GM21381 (cell line): Measurements from ENCODE around the gene AKNA.
"Not testable (repeated sequence)": the region's sequence is repeated elsewhere in the genome, so short reads cannot be mapped to it uniquely, and the experiment has no call there.

Source experiments
- ATAC-seq: cut with Tn5 transposase; IDR thresholded peaks from one replicate; pipeline ENCODE4 v1.9.1; 2021; ENCODE audit warnings: mild to moderate bottlenecking, moderate library complexity; ENCODE audit not compliant: unreplicated experiment

The AKNA gene

DNA sequence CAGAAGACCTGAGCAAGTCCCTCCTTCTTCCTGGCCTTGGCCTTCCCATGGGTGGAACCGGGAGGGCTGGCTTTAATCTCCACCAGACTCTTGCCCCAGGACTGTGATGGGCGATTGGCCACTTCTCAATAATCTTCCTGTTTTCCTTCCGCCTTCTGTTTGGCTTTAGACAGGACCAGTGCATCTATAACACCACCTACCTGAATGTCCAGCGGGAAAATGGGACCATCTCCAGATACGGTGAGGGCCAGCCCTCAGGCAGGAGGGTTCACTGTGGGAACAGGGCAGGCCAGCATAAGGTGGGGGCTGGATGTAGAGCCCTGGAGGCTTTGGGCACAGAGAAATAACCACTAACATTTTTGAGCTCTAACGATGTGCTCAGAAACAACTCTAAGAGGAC is 63.9 kb downstream of the AKNA start:
- not testable (repeated sequence) for ATAC-seq

- ATAC-seq, result not testable (repeated sequence)
These were observed 64.8 kb downstream of the AKNA start, which contains the start of gene ORM1 for GRCh38 chr9:114322831-114323531. Gene ORM1, plus strand, starts transcription at chr9:114323098. Its CDS starts 36 bp downstream, at chr9:114323134.

DNA sequence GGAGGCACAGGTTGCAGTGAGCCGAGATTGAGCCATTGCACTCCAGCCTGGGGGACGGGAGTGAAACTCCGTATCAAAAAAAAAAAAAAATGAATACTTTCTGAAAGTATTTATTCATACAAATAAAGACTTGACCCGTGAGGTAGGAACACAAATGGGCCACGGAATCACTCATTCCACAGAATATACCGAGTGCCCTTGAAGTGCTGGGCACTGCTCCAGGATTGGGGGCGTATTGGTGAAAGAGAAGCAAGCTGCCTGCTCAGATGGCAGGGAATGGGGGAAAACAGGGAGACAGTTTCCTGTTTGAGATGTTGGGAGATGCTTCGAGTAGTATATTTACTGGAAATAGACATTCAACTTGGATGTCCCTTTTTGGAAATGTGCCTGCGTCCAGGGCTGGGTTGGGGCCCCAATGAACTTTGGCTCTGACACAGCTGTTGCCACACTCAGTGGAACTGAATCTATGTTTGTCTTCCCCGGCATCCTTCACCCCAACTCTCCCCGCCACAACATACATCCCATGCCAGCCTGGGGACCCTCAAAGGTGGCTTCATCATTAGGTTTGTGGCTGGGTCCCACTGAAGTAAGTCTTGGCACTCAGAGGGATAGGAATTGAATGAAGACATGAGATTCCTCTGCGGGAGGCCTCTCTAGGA is 65.5 kb downstream of the AKNA start:
- ATAC-seq, result not testable (repeated sequence)

GRCh38 chr9:114321759-114322158 is 66.0 kb downstream of the AKNA start:
- ATAC-seq, result no peak

GRCh38 chr9:114320710-114321109 is 67.1 kb downstream of the AKNA start:
- ATAC-seq, result not testable (repeated sequence)

- no peak for ATAC-seq
These were observed 68.6 kb downstream of the AKNA start for GRCh38 chr9:114319147-114319546.

DNA sequence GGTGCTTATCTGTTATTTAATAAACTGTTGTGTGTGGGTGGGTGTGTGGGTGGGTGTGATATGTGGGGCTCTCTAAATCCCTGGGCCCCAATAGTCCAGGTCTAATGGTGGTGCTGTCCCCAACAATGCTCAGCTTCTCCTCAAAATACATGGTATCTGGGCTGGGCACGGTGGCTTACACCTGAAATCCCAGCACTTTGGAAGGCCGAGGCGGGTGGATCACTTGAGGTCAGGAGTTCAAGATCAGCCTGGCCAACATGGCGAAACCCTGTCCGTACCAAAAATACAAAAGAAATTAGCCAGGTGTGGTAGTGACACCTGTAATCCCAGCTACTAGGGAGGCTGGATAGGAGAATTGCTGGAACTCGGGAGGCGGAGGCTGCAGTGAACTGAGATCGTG is 69.4 kb downstream of the AKNA start:
- no peak for ATAC-seq

GRCh38 chr9:114317665-114318357 is 70.0 kb downstream of the AKNA start:
- ATAC-seq, result no peak

DNA sequence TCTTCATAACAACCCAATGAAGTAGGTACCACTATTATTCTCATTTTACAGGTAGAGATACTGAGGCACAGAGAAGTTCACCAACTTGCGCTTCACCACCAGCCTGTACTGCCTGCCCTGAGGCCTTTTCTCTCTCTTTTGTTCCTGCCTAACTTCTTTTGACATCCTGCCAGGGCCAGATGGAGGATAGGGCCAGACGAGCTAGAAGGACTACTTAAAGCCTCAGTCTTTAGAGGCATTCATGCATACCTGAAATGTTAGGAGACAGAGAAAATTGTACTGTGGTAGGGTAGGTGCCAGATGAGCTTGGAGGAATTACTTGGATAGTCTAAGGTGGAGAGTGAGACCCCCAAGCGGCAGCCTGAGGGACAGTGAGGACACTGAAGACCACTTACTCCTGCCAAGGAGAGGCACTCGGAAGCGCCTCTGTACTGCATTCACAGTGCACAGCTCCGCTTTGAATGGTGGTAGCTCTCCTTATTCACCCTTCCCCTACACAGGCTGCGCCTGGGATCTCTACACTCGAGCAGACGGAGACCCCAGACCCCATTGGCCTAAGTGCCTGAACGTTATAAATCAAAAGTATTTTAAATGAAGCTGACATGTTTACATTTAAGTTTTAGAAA is 71.1 kb downstream of the AKNA start:
- no peak for ATAC-seq

- no peak for ATAC-seq
These were observed 71.9 kb downstream of the AKNA start for GRCh38 chr9:114315723-114316363.

- ATAC-seq, result no peak
These were observed 72.7 kb downstream of the AKNA start for GRCh38 chr9:114314881-114315722.

DNA sequence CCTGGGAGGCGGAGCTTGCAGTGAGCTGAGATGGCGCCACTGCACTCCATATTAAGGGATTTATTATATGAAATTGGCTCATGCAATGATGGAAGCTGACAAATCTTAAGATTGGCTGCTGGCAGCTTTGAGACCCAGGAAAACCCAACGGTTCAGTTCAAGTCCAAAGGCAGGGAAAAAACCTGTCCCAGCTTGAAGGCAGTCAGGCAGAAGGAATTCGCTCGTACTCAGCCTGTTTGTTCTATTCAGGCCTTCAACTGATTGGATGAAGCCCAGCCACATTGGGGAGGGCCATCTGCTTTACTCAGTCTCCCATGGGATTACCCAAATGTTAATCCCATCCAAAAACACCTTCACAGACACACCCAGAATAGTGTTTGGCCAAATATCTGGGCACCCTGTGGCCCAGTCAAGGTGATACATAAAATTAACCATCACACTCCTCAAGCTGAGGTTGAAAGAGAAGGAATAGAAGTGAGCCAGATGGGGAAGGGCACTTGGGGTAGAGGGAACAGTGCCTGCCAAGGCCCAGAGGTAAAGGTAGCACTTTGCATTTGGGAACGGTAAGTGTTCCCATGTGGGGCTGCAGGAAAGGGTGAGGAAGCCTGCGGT is 73.4 kb downstream of the AKNA start:
- no peak for ATAC-seq

- ATAC-seq, result no peak
These were observed 74.6 kb downstream of the AKNA start for GRCh38 chr9:114313186-114313585.

- ATAC-seq, result no peak
These were observed 75.3 kb downstream of the AKNA start for GRCh38 chr9:114312513-114312875.

DNA sequence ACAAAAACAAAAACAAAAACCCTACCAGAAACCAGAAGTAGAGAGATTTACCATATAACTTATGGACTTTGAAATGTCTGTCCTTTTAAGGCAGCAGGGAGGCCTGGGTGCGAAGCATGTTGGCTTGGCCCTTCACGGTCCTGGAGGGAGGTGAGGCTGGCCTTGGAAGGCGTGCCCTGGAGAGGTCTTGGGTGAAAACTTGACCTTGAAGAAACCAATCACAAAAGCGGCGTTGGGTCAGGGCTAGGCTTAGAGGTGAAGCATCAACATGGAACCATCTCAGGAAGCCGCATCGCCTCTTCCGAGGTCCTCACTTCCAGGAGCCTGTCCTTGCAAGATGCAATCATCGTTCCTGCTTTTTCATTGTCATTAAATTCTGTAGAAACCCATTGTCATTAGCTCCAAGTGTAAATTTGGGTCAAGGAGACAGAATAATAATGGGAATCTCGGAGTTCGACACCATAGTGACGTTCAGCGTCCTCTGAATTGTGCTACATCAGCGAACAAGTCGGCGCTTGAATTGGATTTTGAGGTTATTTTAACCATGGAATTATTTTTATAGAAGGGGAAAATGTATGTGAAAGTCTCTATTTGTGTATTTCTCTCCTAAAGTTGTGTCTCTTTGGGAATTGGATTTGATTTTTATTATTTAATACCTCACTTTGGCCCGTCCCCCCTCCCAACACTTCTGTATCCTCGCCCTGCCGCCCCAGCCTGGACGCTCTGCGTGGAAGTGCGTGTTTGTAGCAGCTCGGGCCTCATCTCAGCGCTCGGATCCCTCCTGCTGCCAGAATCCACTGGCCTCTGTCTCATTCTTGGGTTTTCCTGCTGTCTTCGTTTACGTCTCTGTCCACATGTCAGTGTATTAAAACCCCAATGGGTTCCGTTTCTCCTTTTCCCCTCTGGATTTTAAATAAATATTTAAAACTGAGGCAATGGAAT is 75.9 kb downstream of the AKNA start:
- no peak for ATAC-seq

GRCh38 chr9:114310471-114311450 is 77.0 kb downstream of the AKNA start:
- ATAC-seq, result no peak

DNA sequence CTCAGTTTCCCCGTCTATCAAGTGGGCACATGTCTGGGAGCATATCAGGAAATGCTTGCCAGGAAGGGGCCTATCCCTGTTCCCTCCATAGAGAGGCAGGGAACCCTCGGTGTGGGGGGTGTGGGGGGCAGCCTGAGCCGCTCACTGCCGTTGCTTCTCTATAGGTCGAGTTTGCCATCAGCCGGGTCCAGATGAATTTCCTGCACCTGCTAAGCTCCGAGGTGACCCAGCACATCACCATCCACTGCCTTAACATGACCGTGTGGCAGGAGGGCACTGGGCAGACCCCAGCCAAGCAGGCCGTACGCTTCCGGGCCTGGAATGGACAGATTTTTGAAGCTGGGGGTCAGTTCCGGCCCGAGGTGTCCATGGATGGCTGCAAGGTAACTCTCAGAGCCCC is 78.7 kb downstream of the AKNA start:
- no peak for ATAC-seq
